HCT116 (cell line): ENCODE results near the gene OTULIN.

Experiments used
- CTCF ChIP-seq, 3 experiments: fragments of 200-600 bp in 1 of 3; sonication (generic) in 1 of 3; IDR thresholded peaks in 2 of 3; conservative IDR thresholded peaks in 1 of 3; 2 replicates each; pipeline ENCODE4 v1.5.1; 2012 to 2017; ENCODE audit warnings: low read depth in 2 of 3, low read length in 2 of 3, antibody characterized with exemption in 1 of 3, borderline replicate concordance in 1 of 3, control low read depth in 1 of 3, mild to moderate bottlenecking in 1 of 3, mixed read lengths in 1 of 3, mixed run types in 1 of 3, moderate library complexity in 1 of 3; ENCODE audit not compliant: insufficient read depth in 1 of 3
- EZH2 ChIP-seq: fragments of 200-600 bp; sonication (generic); IDR thresholded peaks from 2 replicates; pipeline ENCODE4 v1.6.1; 2017; ENCODE audit warnings: antibody characterized with exemption, mixed run types
- EZH2phosphoT487 ChIP-seq: fragments of 200-600 bp; IDR thresholded peaks from 2 replicates; pipeline ENCODE4 v1.6.1; 2018; ENCODE audit warnings: antibody characterized with exemption, borderline replicate concordance
- FOSL1 ChIP-seq: IDR thresholded peaks from 2 replicates; pipeline ENCODE4 v1.6.1; 2012; ENCODE audit warnings: low read depth
- JUND ChIP-seq: IDR thresholded peaks from 2 replicates; pipeline ENCODE4 v1.6.1; 2012
- MAX ChIP-seq: IDR thresholded peaks from 2 replicates; pipeline ENCODE4 v1.6.1; 2012
- POLR2A ChIP-seq: IDR thresholded peaks from 2 replicates; pipeline ENCODE4 v1.7.0; 2011; ENCODE audit warnings: borderline replicate concordance; ENCODE audit not compliant: insufficient read depth, insufficient read length; ENCODE audit errors: extremely low read depth
- POLR2AphosphoS5 ChIP-seq: IDR thresholded peaks from 2 replicates; pipeline ENCODE4 v1.6.1; 2011; ENCODE audit warnings: mild to moderate bottlenecking, low read depth, low read length, moderate library complexity
- SP1 ChIP-seq: IDR thresholded peaks from 2 replicates; pipeline ENCODE4 v1.6.1; 2012; ENCODE audit warnings: low read depth
- YY1 ChIP-seq: IDR thresholded peaks from 2 replicates; pipeline ENCODE4 v1.6.1; 2011; ENCODE audit warnings: low read length, low read depth, moderate library complexity, mild to moderate bottlenecking; ENCODE audit not compliant: insufficient replicate concordance; ENCODE audit errors: extremely low read depth
- ZNF274 ChIP-seq: fragments of 200-500 bp; sonication (Bioruptor generic); IDR thresholded peaks from 2 replicates; pipeline ENCODE4 v1.6.1; 2014; ENCODE audit warnings: mild to moderate bottlenecking, low read depth, low read length, inconsistent platforms

GRCh38 chr5:14730881-14731280, 66.4 kb downstream of the OTULIN start:
- no peak for TF ChIP-seq CTCF (IDR thresholded peaks at IDR 0.05 in 2 of 3, conservative IDR thresholded peaks at IDR 0.05 in 1 of 3; ENCODE audit: borderline replicate concordance in 1 of 3, insufficient read depth in 1 of 3, low read depth in 2 of 3, low read length in 2 of 3)
- no peak for TF ChIP-seq POLR2A
- TF ChIP-seq EZH2, result no peak
- no peak for TF ChIP-seq EZH2phosphoT487
- no peak for TF ChIP-seq YY1
- no peak for TF ChIP-seq JUND
- no peak for TF ChIP-seq FOSL1
- no peak for TF ChIP-seq ZNF274
- TF ChIP-seq POLR2AphosphoS5, result no peak
- no peak for TF ChIP-seq SP1
- TF ChIP-seq MAX, result no peak
